Thyroid gland (tissue), 4 donors: ENCODE measurements around the gene SCARB1. TPM values are rescaled to one million over a fixed set of nuclear protein-coding genes. Genes with fewer than 3 reads are reported as not detected.

ENCODE experiments used
- DNase-seq, 2 donors: peaks; one replicate each; pipeline ENCODE4 v3.0.0-alpha.2; 2019
- H3K27ac ChIP-seq, 3 donors: fragments of 200-600 bp; sonication (generic); 1 replicate in 2 of 3; 2 replicates in 1 of 3; pipeline ENCODE4 v1.5.1; 2016 to 2019; ENCODE audit warnings: mild to moderate bottlenecking in 1 of 3, moderate library complexity in 1 of 3
- H3K27me3 ChIP-seq: fragments of 200-600 bp; sonication (generic); one replicate; pipeline ENCODE4 v1.5.1; 2019
- H3K36me3 ChIP-seq, 2 donors: fragments of 200-600 bp; sonication (generic); one replicate each; pipeline ENCODE4 v1.5.1; 2016 to 2019
- H3K4me1 ChIP-seq, 2 donors: fragments of 200-600 bp; sonication (generic); one replicate each; pipeline ENCODE4 v1.5.1; 2017 to 2019
- H3K4me3 ChIP-seq, 3 donors: fragments of 200-600 bp; sonication (generic); replicated peaks in 1 of 3; 1 replicate in 2 of 3; 2 replicates in 1 of 3; pipeline ENCODE4 v1.5.1; 2016; ENCODE audit warnings: mild to moderate bottlenecking in 1 of 3
- H3K9me3 ChIP-seq: fragments of 200-600 bp; sonication (generic); one replicate; pipeline ENCODE4 v1.5.1; 2017
- POLR2A ChIP-seq, 2 donors: fragments of 450-650 bp; IDR thresholded peaks; one replicate each; pipeline ENCODE4 v1.6.1; 2017; ENCODE audit warnings: antibody characterized with exemption in 2 of 2, mild to moderate bottlenecking in 2 of 2, moderate library complexity in 1 of 2
- WGBS, 2 donors: methylation state at CpG; one replicate each; pipeline ENCODE4 v1.1.5; 2017; 5-methylcytosine and 5-hydroxymethylcytosine counted together
- intact Hi-C: fragments of 100-400 bp; cut with DNase I; formaldehyde crosslinking; loops from one replicate; pipeline ENCODE4 v1.15.1; 2023
- total RNA-seq, 4 donors: library from RNA; depleted of rRNA; stranded (reverse); fragments of >200 nt; gene quantifications; one replicate each; pipeline ENCODE4 v1.2.3, GENCODE V29; 2016
- TF ChIP-seq, protein P1 (sequence below), 6 experiments: fragments of 200-600 bp in 3 of 6; fragments of 450-650 bp in 3 of 6; sonication (generic) in 3 of 6; IDR thresholded peaks; one replicate each; pipeline ENCODE4 v1.5.1; 2016 to 2019; ENCODE audit warnings: antibody characterized with exemption in 6 of 6, mild to moderate bottlenecking in 2 of 6, inconsistent platforms in 1 of 6, moderate library complexity in 1 of 6

Gene SCARB1
- total RNA-seq, 4 donors from 2014 or later, result 10.9 to 16.0 (median 15.4) TPM

DNA sequence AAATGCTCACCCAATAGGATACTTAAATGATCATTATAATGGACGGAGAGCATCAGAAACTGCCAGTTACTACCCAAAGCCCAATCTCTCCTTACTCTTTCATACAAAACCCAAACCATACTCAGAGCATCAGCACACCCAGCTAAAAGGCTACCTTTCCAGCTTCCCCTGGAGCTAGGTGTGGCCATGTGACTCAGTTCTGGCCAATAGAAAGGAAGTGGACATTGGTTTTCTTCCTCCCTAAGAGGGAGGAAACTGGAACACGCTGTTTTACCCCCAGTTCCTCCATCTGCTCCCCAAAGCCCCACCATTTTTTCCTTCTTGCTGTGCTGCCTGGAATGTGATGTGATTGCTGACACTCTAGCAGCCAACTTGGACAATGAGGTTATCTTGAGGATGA lies 50.7 kb downstream of the SCARB1 start:
- intact Hi-C loops, result no loop called here
- H3K36me3 ChIP-seq, result no peaks in the 10 kb centered on the region
- no peaks in the 10 kb centered on the region for H3K9me3 ChIP-seq

DNA sequence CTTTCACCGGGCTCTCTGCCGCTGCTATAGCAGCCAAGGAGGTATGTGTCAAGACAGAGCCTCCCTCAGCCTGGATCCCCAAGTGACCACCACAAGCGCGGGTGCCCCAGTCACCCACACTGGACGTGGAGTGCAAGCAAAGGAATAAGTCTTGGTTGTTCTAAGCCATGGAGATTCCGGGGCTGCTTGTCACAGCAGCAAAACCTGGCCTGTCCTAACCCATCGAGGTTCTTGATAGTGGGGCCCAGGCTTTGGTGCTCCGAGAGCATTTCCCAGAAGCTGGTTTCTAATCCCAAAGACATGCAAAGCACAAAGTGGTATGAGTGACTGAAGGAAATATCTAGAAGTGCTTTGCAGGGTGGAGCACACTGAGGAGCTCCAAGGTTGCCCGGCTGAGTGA lies 51.3 kb downstream of the SCARB1 start:
- H3K27ac ChIP-seq, result no peak overlapping the region

More for the DNA sequence above, 50.7 kb downstream of the SCARB1 start:
- DNase-seq, result no peak
- H3K27me3 ChIP-seq, result no peaks in the 10 kb centered on the region
- H3K4me3 ChIP-seq, result no peak overlapping the region
- no peak overlapping the region for H3K27ac ChIP-seq
- WGBS, 2 donors, result 94 to 100% methylated on average over 2 of the region's 2 CpGs
- no peaks in the 10 kb centered on the region for H3K4me1 ChIP-seq
- TF ChIP-seq, protein P1, sequence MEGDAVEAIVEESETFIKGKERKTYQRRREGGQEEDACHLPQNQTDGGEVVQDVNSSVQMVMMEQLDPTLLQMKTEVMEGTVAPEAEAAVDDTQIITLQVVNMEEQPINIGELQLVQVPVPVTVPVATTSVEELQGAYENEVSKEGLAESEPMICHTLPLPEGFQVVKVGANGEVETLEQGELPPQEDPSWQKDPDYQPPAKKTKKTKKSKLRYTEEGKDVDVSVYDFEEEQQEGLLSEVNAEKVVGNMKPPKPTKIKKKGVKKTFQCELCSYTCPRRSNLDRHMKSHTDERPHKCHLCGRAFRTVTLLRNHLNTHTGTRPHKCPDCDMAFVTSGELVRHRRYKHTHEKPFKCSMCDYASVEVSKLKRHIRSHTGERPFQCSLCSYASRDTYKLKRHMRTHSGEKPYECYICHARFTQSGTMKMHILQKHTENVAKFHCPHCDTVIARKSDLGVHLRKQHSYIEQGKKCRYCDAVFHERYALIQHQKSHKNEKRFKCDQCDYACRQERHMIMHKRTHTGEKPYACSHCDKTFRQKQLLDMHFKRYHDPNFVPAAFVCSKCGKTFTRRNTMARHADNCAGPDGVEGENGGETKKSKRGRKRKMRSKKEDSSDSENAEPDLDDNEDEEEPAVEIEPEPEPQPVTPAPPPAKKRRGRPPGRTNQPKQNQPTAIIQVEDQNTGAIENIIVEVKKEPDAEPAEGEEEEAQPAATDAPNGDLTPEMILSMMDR (IDR thresholded peaks at IDR 0.05), result no peak
- no peak for TF ChIP-seq POLR2A (IDR thresholded peaks at IDR 0.05)

DNA sequence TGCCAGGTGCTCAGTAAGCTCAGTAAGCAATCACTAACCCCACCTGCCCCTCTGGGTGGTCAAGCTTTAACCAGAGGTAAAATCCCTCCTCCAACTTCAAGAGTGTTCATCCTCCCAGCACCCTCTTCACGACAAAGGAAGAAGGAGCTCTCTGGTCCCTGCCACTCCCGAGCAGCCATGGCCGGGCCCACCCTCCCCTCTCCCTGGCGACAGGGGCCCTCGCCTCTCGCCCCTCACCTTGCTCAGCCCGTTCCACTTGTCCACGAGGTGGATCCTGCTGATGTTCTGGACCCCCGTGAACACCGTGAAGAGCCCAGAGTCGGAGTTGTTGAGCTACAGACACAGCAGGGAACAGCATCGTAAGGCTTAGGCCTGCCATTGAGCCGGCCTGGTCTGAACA lies 52.0 kb downstream of the SCARB1 start:
- no peak for DNase-seq
- TF ChIP-seq, protein P1 (IDR thresholded peaks at IDR 0.05), result no peak
- no peak for TF ChIP-seq POLR2A (IDR thresholded peaks at IDR 0.05)
- no peaks in the 10 kb centered on the region for H3K4me1 ChIP-seq
- H3K4me3 ChIP-seq, result no peak overlapping the region
- no peaks in the 10 kb centered on the region for H3K27me3 ChIP-seq
- H3K27ac ChIP-seq, result no peak overlapping the region
- WGBS, 2 donors, result 81 to 90% methylated on average over 13 of the region's 13 CpGs
- intact Hi-C loops, result no loop called here
- no peaks in the 10 kb centered on the region for H3K36me3 ChIP-seq
- H3K9me3 ChIP-seq, result no peaks in the 10 kb centered on the region

More for the DNA sequence above, 51.3 kb downstream of the SCARB1 start:
- H3K4me3 ChIP-seq, result no peak overlapping the region
- TF ChIP-seq, protein P1 (IDR thresholded peaks at IDR 0.05), result no peak
- no peak for TF ChIP-seq POLR2A (IDR thresholded peaks at IDR 0.05)
- no peaks in the 10 kb centered on the region for H3K9me3 ChIP-seq
- H3K36me3 ChIP-seq, result no peaks in the 10 kb centered on the region
- intact Hi-C loops, result no loop called here
- H3K27me3 ChIP-seq, result no peaks in the 10 kb centered on the region
- no peaks in the 10 kb centered on the region for H3K4me1 ChIP-seq
- WGBS, 2 donors, result 93 to 95% methylated on average over 4 to 9 of the region's 9 CpGs
- no peak for DNase-seq

DNA sequence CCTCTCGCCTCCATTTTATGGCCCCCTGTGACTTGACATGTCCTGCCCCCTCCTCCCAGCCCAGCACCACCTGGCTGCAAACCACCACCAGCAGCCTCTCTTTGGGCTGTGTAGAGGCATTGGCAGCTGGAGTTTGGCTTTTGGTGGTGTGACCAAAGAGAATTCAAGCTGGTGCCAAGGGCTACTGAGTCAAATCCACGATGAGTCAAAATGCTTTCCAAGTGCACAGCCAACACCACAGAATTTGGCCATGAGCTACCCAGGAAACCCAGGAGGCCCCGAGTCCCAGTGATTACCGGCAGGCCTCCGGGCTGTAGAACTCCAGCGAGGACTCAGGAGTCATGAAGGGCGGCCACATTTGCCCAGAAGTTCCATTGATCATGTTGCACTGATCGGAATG lies 53.8 kb downstream of the SCARB1 start:
- Histone ChIP-seq H3K9me3 (no peaks in the 10 kb centered on the region), H3K36me3 (no peaks in the 10 kb centered on the region), H3K27me3 (no peaks in the 10 kb centered on the region), H3K4me1 (peaks cover 0 to 2% of the 10 kb centered on the region in 2 donors), H3K4me3 (no peak overlapping the region), H3K27ac (no peak overlapping the region)
- TF ChIP-seq, protein P1 (IDR thresholded peaks at IDR 0.05), result no peak
- TF ChIP-seq POLR2A (IDR thresholded peaks at IDR 0.05), result no peak
- intact Hi-C loops, result loop anchor here (10.0 kb wide), 1 partner anchor 65 kb away; no protein-coding TSS in a partner anchor
- WGBS, 2 donors, result 89 to 96% methylated on average over 4 to 8 of the region's 8 CpGs
- no peak for DNase-seq

DNA sequence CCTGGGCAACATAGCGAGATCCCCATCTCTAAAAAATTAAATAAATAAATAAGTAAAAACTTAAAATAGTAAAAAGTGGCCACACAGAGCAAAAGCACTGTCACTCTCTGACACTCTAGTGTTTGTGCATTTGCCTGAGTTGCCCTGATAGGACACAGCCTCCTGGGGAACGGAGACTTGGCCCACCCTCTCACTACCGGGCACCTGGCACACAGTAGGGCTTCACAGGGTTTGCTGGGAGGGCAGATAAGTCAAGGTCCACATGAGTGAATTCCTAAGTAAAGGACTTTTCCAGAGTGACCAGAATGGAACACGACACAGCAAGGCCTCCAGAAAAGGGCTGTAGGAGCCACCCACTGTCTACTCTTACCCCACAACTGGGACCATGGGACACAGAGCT lies 54.3 kb downstream of the SCARB1 start:
- no peak overlapping the region for H3K4me3 ChIP-seq
- intact Hi-C loops, result loop anchor here (10.0 kb wide), 1 partner anchor 65 kb away; no protein-coding TSS in a partner anchor
- peaks cover 4 to 6% of the 10 kb centered on the region in 2 donors for H3K4me1 ChIP-seq
- 93 to 100% methylated on average over 3 to 4 of the region's 4 CpGs for WGBS, 2 donors
- no peaks in the 10 kb centered on the region for H3K9me3 ChIP-seq
- H3K36me3 ChIP-seq, result no peaks in the 10 kb centered on the region
- DNase-seq, result no peak
- H3K27me3 ChIP-seq, result no peaks in the 10 kb centered on the region
- TF ChIP-seq POLR2A (IDR thresholded peaks at IDR 0.05), result no peak
- TF ChIP-seq, protein P1 (IDR thresholded peaks at IDR 0.05), result no peak
- H3K27ac ChIP-seq, result no peak overlapping the region
